T-helper 1 cell treated with Interleukin-12 subunit alpha and Interleukin-12 subunit beta and Interleukin-4 antibody, amounts not matched to agents 30 μg/mL and 1 μg/mL, for 36 hours (primary cell): ENCODE measurements around the gene FBL.

ENCODE experiments used
- H3K27ac Mint-ChIP-seq: one replicate; pipeline ENCODE4 v1.8.0; 2021; ENCODE audit warnings: mild to moderate bottlenecking, mixed read lengths
- H3K27me3 Mint-ChIP-seq: one replicate; pipeline ENCODE4 v1.8.0; 2021; ENCODE audit warnings: low read depth, mixed read lengths
- H3K36me3 Mint-ChIP-seq: one replicate; pipeline ENCODE4 v1.8.0; 2021; ENCODE audit warnings: low read depth, mixed read lengths
- H3K4me1 Mint-ChIP-seq: one replicate; pipeline ENCODE4 v1.8.0; 2021; ENCODE audit warnings: low read depth, mixed read lengths
- H3K4me3 Mint-ChIP-seq: one replicate; pipeline ENCODE4 v1.8.0; 2021; ENCODE audit warnings: mild to moderate bottlenecking, moderate library complexity, mixed read lengths
- H3K9me3 Mint-ChIP-seq: one replicate; pipeline ENCODE4 v1.8.0; 2021; ENCODE audit warnings: mixed read lengths

FBL gene

DNA sequence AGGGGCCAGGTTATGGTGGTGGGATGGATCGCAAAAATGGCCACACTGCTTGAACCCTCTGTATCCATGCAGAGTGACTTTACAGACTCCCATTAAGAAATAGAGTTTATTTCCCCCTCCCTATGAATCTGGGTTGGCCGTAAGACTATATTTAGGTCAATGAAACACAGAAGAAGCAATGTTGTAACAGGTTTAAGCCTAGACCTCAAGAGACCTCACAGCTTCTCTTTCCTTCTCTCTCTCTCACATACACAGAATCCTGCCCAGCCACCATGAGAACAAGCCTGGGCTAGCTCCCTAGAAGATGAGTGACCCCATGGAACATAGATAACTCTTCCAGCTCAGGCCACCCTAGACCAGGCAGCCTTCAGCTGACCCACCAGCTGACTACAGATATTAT is 21.0 kb upstream of the FBL start:
- Mint-ChIP-seq H3K27me3 (no peaks in the 10 kb centered on the region), H3K36me3 (peaks cover 1% of the 10 kb centered on the region), H3K9me3 (no peaks in the 10 kb centered on the region), H3K4me3 (no peak overlapping the region), H3K4me1 (no peaks in the 10 kb centered on the region), H3K27ac (no peak overlapping the region)

DNA sequence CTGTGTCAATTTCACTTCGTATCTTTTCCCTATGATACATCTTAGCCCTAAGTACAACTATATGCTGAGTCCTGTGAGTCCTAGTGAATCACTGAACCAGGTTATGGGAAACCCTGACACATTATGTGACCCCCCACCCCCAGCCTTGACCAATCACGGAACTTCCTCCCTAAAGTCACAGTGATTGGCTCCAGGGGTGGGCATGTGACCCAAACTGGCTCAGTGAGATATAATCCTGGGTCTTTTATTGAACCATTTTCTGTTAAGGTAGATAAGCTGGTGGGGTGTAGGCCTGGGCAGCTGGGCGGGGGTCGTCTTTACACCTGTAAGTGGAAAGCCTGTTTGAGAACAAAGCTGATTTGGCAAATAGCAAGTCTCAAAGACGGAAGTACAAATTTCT is 19.8 kb upstream of the FBL start:
- H3K36me3 Mint-ChIP-seq = peaks cover 1% of the 10 kb centered on the region
- H3K27me3 Mint-ChIP-seq = no peaks in the 10 kb centered on the region
- no peak overlapping the region for H3K4me3 Mint-ChIP-seq
- no peak overlapping the region for H3K27ac Mint-ChIP-seq
- H3K9me3 Mint-ChIP-seq = no peaks in the 10 kb centered on the region
- H3K4me1 Mint-ChIP-seq = no peaks in the 10 kb centered on the region

DNA sequence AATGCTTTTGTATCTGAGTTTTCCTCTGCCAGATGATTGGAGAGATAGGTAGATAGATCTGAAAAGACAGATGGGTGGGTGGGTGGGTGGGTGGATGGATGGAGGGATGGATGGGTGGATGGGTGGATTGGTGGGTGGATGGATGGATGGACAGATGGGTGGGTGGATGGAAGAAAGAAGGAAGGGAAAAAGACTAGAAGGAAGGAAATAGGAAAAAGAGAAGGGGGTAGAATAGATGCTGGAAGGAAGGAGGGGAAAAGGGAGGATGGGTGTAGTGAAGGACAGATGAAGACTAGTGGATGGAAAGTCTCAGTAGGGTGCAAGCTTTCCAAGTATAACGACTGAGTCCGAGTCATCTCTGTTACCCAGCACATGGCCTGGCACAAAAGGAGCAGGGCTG is 19.0 kb upstream of the FBL start:
- Mint-ChIP-seq H3K36me3 (peaks cover 1% of the 10 kb centered on the region), H3K4me1 (no peaks in the 10 kb centered on the region), H3K4me3 (no peak overlapping the region), H3K9me3 (no peaks in the 10 kb centered on the region), H3K27me3 (no peaks in the 10 kb centered on the region), H3K27ac (no peak overlapping the region)

DNA sequence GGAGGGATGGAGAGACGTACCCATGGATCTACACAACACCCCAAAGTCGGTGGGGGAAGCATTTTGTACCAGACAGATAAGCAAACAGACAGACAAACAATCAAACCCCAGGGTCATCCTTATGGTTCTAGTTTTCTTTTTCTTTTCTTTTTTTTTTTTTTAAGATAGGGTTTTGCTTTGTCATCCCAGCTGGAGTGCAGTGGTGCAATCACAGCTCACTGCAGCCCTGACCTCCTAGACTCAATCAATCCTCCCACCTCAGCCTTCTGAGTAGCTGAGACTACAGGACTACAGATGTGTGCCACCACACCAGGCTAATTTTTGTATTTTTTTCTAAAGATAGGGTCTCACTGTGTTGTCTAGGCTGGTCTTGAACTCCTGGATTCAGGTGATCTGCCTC is 17.9 kb upstream of the FBL start:
- Mint-ChIP-seq H3K4me1 (no peaks in the 10 kb centered on the region), H3K9me3 (no peaks in the 10 kb centered on the region), H3K36me3 (peaks cover 1% of the 10 kb centered on the region), H3K27ac (no peak overlapping the region), H3K4me3 (no peak overlapping the region), H3K27me3 (no peaks in the 10 kb centered on the region)

DNA sequence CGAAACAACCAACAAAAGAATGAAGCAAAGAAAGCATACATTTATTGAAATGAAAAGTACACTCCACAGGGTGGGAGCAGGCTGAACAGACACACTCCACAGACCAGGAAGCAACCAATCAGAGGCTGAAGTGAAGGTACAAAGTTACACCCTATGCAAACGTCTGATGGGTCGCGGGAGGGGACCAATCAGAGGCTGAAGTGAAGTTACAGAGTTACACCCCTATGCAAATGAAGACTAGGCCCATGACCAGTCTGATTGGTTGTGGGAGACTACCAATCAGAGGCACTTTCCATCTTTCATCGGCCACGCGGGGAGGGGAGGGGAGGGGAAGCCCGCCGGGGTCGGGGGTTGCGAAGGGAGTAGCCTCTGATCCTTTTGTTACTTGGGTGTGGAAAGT is 12.4 kb upstream of the FBL start:
- no peaks in the 10 kb centered on the region for H3K4me1 Mint-ChIP-seq
- H3K36me3 Mint-ChIP-seq = no peaks in the 10 kb centered on the region
- H3K27ac Mint-ChIP-seq = no peak overlapping the region
- peaks cover 3% of the 10 kb centered on the region for H3K27me3 Mint-ChIP-seq
- H3K4me3 Mint-ChIP-seq = no peak overlapping the region
- H3K9me3 Mint-ChIP-seq = no peaks in the 10 kb centered on the region

DNA sequence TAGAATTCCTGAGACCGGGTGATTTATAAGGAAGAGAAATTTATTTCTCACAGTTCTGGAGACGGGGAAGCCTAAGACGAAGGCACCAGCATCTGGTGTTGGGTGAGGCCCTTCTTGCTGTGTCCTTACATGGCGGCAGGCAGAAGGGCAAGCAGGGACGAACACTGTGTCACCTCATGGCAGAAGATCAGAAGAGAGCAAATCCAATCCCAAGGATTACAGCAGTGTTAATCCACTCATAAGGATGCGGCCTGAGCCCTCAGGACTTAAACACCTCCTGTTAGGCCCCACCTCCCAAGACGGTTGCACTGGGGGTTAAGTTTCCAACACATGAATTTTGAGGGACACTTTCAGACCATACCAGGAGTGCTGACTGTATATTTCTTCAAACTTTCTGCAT is 6.7 kb upstream of the FBL start:
- Mint-ChIP-seq H3K27ac (no peak overlapping the region), H3K9me3 (no peaks in the 10 kb centered on the region), H3K4me1 (no peaks in the 10 kb centered on the region), H3K27me3 (peaks cover 3% of the 10 kb centered on the region), H3K36me3 (no peaks in the 10 kb centered on the region), H3K4me3 (no peak overlapping the region)

DNA sequence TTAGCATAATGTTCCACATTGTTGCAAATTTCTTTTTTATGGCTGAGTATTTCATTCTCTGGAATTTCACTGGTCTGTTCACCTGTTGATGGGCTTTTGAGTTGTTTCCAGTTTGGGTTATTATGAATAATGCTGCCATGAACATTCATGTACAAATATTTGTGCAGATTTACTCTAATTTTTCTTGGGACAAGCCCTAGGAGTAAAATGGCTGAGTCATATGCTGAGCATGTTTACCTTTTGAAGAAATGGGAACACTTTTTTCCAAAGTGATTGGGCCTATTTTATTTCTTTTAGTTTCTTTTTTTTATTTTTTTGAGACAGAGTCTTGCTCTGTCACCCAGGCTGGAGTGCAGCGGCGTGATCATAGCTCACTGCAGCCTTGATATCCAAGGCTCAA is 4.7 kb upstream of the FBL start:
- Mint-ChIP-seq H3K4me1 (peaks cover 9% of the 10 kb centered on the region), H3K9me3 (no peaks in the 10 kb centered on the region), H3K27me3 (peaks cover 3% of the 10 kb centered on the region), H3K27ac (no peak overlapping the region), H3K36me3 (peaks cover 1% of the 10 kb centered on the region), H3K4me3 (no peak overlapping the region)

DNA sequence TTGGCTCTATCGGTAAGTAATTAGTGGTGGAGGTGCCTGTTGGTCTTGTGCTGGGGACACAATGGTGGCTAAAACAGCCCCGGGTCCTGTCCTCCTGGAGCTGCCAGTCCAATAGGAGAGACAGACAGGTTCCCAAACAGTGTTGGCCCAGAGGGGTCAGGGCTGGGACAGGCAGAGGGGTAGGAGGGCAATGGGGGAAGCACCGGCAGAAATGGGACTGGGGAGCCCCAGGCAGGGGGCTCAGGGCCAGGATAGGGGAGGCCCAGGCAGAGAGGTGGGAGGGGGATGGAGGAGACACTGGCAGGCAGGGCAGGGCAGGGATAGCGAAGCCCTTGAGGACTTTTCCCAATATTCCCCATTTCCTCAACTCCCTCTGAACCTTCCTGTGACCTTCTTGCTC is 2.2 kb upstream of the FBL start:
- H3K27me3 Mint-ChIP-seq = no peaks in the 10 kb centered on the region
- H3K4me1 Mint-ChIP-seq = peaks cover 25% of the 10 kb centered on the region
- no peak overlapping the region for H3K27ac Mint-ChIP-seq
- peaks cover 1% of the 10 kb centered on the region for H3K36me3 Mint-ChIP-seq
- no peaks in the 10 kb centered on the region for H3K9me3 Mint-ChIP-seq
- no peak overlapping the region for H3K4me3 Mint-ChIP-seq

DNA sequence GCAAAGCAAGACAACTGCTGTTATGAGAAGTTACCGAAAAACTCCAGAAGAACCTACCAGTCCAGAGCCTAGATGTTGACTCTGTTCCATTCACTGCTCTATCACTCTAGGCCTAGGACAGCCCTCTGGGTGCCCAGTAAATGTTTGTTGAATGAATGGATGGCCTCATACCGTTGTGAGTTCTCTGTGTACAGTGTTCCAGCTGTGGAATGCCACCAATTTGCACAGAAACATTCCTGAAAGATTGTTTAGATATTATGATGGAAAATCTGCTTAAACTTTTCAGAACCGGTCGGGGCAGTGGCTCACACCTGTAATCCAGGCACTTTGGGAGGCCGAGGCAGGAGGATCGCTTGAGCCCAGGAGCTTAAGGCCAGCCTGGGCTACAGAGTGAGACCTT is 1.3 kb upstream of the FBL start:
- Mint-ChIP-seq H3K27ac (peak overlapping the region; percentile 95), H3K9me3 (no peaks in the 10 kb centered on the region), H3K27me3 (no peaks in the 10 kb centered on the region), H3K4me3 (no peak overlapping the region), H3K36me3 (peaks cover 1% of the 10 kb centered on the region), H3K4me1 (peaks cover 32% of the 10 kb centered on the region)

DNA sequence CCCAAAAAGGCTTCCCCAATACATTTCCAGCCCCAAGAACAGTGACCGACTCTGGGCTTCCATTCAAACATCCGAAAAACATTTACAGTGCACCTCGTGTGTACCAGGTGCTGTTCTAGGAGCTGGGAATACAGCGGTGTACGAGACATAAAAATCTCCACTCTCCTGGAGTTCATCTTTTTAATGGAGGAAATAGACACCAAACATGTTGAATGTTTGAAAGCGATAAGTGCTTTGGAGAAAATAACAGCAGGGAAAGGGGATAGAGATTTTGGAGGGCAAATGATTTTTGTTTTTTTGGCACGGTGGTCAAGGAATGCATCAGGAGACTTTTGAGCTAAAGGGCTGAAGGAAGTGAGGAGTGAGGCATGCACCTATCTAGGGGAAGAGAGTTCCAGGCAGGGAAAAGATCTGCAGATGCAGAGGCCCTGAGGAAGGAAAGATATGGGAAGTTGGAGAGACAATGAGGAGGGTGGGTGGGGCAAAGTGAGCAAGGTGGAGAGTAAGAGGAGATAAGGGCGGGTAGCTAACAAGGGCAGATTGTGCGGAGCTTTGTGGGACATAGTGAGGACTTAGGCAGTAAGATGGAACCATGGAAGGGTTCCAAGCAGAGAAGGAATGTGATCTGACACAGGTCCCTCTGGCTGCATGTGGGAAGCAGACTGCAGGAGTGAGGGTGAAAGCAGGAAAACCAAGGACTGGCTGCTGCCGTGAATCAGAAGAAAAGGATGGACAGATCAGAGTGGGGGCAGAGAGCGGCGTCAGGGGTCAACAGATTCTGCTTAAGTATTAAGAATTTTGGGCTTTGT is 703 bp upstream of the FBL start:
- H3K36me3 Mint-ChIP-seq = peaks cover 1% of the 10 kb centered on the region
- peak overlapping the region; percentile 95 for H3K27ac Mint-ChIP-seq
- H3K4me3 Mint-ChIP-seq = peak overlapping the region; percentile 90
- H3K27me3 Mint-ChIP-seq = no peaks in the 10 kb centered on the region
- peaks cover 36% of the 10 kb centered on the region for H3K4me1 Mint-ChIP-seq
- no peaks in the 10 kb centered on the region for H3K9me3 Mint-ChIP-seq

DNA sequence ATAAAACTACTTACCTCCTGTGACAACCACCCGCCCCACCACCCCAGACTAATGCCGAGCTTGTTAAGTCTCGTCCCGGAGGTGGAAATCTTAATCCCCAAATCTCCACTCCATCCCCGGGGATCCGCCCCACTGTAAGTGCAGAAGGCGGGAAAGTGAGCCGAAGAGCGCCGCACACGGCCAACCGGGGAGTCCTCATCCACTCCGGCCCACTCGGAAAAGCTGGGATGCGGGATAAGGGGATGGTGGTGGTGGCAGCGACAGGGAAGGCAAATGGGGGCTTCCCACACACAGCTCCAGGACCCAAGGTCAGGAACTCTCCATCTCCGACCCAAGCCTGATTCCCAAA is 621 bp downstream of the FBL start:
- Mint-ChIP-seq H3K36me3 (peaks cover 1% of the 10 kb centered on the region), H3K4me3 (peak overlapping the region; percentile 90), H3K27ac (peak overlapping the region; percentile 95), H3K27me3 (no peaks in the 10 kb centered on the region), H3K4me1 (peaks cover 41% of the 10 kb centered on the region), H3K9me3 (no peaks in the 10 kb centered on the region)

DNA sequence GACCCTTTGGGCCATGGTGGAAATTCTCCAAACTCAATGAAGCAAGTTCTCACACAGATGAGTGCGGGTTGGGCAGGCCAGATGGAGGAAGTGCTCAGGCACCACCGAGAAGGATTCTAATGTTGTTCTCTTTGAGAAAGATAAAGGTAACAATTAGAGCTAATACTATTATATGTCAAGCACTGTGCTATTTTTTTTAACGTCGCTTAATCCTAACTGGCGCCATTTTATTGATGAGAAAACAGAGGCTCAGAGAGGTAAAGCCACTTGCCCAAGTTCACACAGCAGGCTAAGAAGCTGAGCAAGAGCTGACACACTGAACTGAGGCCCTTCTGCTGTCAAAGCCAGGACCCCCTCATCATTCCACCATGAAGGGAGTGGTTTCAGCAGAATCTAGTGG is 1.0 kb downstream of the FBL start:
- Mint-ChIP-seq H3K36me3 (peaks cover 3% of the 10 kb centered on the region), H3K4me1 (peaks cover 41% of the 10 kb centered on the region), H3K4me3 (peak overlapping the region; percentile 90), H3K27me3 (no peaks in the 10 kb centered on the region), H3K27ac (peak overlapping the region; percentile 95), H3K9me3 (no peaks in the 10 kb centered on the region)

DNA sequence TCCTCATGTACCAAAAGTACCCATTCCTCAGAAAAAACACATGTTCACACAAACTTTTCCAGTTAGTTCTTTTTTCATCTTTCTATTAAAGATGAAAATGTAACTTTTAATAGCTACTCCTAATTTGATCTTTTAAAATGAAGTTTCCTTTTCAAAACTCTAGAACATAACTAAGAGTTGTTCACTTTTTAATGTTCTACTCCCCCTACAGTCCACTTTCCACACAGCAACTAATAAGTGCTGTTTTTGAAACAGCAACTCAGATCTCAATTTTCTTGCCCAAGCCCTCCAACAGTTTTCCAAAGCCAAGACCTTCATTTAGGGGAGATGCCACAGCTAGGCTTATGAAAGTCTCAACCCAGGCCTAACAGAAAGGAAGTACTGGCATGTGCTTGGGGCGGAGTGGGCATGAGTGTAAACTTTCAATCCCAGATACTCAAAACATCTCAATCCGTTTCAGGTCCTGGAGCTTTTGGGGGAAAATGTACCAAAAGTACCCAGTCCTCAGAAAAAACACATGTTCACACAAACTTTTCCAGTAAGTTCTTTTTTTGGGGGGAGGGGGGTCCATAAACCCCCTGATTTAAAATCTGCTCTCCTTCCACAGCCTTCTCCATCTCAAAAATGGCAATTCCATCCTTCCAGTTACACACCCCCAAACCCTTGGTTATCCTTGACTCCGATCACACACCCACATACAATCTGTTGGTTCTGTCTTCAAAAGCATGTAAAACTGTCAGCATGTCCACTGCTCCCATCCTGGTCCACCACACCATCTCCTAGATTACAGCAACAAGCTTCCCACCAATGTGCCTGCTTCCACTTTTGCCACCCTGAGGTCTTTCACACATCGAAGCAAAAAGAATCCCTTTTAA is 2.0 kb downstream of the FBL start:
- Mint-ChIP-seq H3K27me3 (no peaks in the 10 kb centered on the region), H3K27ac (peak overlapping the region; percentile 95), H3K36me3 (peaks cover 7% of the 10 kb centered on the region), H3K9me3 (no peaks in the 10 kb centered on the region), H3K4me1 (peaks cover 45% of the 10 kb centered on the region), H3K4me3 (peak overlapping the region; percentile 90)

DNA sequence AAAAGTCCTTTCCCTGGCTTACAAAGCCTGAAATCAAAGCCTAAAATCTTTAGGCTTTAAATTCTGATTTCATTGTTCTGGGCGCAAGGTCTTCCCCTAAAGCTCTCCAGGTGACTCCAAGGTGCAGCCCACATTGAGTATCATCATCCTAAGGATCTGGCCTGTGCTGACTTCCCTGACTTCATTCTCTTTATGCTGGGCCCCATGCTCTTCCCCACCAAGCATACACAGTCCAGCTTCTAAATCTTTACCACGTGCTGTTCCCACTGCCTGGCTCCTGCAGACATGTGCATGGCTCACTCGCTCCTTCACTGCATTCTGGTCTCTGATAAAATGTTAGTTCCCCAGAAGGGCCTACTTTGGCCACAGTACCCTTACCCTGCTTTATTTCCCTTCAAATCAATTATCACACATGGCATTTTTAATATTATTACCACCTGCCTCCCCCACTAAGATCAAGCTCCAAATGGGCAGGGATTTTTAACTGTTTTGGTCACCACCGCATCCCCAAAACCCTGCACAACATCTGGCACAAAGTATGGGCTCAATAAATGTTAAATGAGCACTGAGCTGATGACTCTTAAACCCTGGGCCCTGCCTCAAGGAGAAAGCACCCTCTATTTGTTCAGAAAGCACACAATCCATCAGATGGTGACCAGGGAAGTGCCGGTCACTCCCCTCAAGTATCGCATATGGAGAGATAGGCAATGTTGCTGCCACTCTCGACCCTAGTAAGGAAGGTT is 3.3 kb downstream of the FBL start:
- peaks cover 46% of the 10 kb centered on the region for H3K4me1 Mint-ChIP-seq
- H3K9me3 Mint-ChIP-seq = no peaks in the 10 kb centered on the region
- H3K27ac Mint-ChIP-seq = peak overlapping the region; percentile 65
- peak overlapping the region; percentile 12 for H3K4me3 Mint-ChIP-seq
- no peaks in the 10 kb centered on the region for H3K27me3 Mint-ChIP-seq
- H3K36me3 Mint-ChIP-seq = peaks cover 13% of the 10 kb centered on the region
